ENCODE results near the gene CHAT.

GRCh38 chr10:49564461-49565009 lies 49.3 kb upstream of the CHAT start:
- TF ChIP-seq SPI1 (IDR thresholded peaks at IDR 0.05; ENCODE audit: borderline replicate concordance, low read depth) (no peak), CTCF (IDR thresholded peaks at IDR 0.05; ENCODE audit: insufficient read depth, low read length) (no peak), POLR2AphosphoS5 (IDR thresholded peaks at IDR 0.05; ENCODE audit: low read depth) (no peak), REST (IDR thresholded peaks at IDR 0.05; ENCODE audit: insufficient replicate concordance, low read depth) (no peak), GABPA (IDR thresholded peaks at IDR 0.05; ENCODE audit: low read depth) (no peak)

Measured in HL-60 (cell line).